Measurements from ENCODE around the gene KRTAP20-1. TPM values are rescaled to one million over a fixed set of nuclear protein-coding genes. Genes with fewer than 3 reads are reported as not detected.

The KRTAP20-1 gene
- total RNA-seq, 4 donors from 2014 or later, result not detected

DNA sequence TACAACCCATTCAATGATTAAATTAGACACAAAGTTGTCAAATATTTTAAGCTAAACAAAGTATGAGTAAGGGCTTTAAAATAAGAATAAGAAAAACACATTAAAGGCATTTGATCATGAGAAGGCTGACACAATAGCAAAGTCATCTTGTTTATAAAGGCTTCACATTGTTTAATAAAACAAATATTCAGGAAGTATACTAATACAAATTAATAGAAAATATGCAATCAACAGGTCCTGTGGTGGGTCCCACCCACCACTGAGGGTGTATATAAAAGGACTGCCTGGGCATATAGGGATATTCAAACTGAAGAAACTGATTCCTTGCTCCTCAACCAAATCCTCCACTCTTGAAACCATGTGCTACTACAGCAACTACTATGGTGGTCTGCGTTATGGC is 18.7 kb downstream of the KRTAP20-1 start, which contains the start of gene KRTAP20-2:
KRTAP20-2 (plus strand) TSS at position 301 of the 400 bp plus-strand sequence; CDS start at position 359, 58 bp downstream.
- H3K9me3 ChIP-seq, result no peaks in the 10 kb centered on the region
- no peaks in the 10 kb centered on the region for H3K27me3 ChIP-seq
- TF ChIP-seq POLR2AphosphoS5 (IDR thresholded peaks at IDR 0.05) (no peak), EP300 (IDR thresholded peaks at IDR 0.05) (no peak), POLR2A (IDR thresholded peaks at IDR 0.05; ENCODE audit: low read depth) (no peak)
- TF ChIP-seq, protein P1, sequence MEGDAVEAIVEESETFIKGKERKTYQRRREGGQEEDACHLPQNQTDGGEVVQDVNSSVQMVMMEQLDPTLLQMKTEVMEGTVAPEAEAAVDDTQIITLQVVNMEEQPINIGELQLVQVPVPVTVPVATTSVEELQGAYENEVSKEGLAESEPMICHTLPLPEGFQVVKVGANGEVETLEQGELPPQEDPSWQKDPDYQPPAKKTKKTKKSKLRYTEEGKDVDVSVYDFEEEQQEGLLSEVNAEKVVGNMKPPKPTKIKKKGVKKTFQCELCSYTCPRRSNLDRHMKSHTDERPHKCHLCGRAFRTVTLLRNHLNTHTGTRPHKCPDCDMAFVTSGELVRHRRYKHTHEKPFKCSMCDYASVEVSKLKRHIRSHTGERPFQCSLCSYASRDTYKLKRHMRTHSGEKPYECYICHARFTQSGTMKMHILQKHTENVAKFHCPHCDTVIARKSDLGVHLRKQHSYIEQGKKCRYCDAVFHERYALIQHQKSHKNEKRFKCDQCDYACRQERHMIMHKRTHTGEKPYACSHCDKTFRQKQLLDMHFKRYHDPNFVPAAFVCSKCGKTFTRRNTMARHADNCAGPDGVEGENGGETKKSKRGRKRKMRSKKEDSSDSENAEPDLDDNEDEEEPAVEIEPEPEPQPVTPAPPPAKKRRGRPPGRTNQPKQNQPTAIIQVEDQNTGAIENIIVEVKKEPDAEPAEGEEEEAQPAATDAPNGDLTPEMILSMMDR (IDR thresholded peaks at IDR 0.05), result no peak
- H3K36me3 ChIP-seq, result no peaks in the 10 kb centered on the region
- no peak within 1 kb of the TSS for H3K4me3 ChIP-seq
- no peak within 1 kb of the TSS for H3K27ac ChIP-seq (replicated peaks in 1 of 4)
- WGBS, result 100% methylated on average over 1 of the region's 1 CpG
- H3K4me1 ChIP-seq, result no peaks in the 10 kb centered on the region
- intact Hi-C loops (cut with DNase I), result no loop called here
- no peak for DNase-seq (ENCODE audit: extremely low spot score)

DNA sequence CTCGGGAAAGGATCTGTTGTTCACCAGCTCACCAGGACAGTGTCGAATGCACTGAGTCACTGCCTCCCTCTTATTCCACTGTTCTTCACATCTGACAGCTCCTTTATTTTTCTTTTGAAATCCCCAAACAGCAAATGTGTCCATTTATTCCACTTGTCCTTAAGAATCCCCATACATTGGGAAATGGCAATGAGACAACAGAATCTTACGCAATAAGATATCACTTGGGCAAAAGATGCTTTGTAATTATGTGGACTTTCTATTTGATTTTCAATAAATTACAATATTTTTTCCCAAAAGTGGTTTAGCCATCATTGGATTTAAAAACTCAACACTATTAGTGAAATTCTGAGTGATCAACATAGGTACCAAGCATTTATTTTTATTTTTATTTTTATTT is 22.5 kb downstream of the KRTAP20-1 start:
- no peaks in the 10 kb centered on the region for H3K27me3 ChIP-seq
- no peak overlapping the region for H3K27ac ChIP-seq (replicated peaks in 1 of 4)
- TF ChIP-seq, protein P1 (IDR thresholded peaks at IDR 0.05), result no peak
- TF ChIP-seq POLR2A (IDR thresholded peaks at IDR 0.05; ENCODE audit: low read depth), result no peak
- TF ChIP-seq POLR2AphosphoS5 (IDR thresholded peaks at IDR 0.05), result no peak
- TF ChIP-seq EP300 (IDR thresholded peaks at IDR 0.05), result no peak
- H3K4me3 ChIP-seq, result no peak overlapping the region
- H3K4me1 ChIP-seq, result no peaks in the 10 kb centered on the region
- intact Hi-C loops (cut with DNase I), result no loop called here
- H3K36me3 ChIP-seq, result no peaks in the 10 kb centered on the region
- no peak for DNase-seq (ENCODE audit: extremely low spot score)
- no peaks in the 10 kb centered on the region for H3K9me3 ChIP-seq
- WGBS, result 49% methylated on average over 3 of the region's 3 CpGs

DNA sequence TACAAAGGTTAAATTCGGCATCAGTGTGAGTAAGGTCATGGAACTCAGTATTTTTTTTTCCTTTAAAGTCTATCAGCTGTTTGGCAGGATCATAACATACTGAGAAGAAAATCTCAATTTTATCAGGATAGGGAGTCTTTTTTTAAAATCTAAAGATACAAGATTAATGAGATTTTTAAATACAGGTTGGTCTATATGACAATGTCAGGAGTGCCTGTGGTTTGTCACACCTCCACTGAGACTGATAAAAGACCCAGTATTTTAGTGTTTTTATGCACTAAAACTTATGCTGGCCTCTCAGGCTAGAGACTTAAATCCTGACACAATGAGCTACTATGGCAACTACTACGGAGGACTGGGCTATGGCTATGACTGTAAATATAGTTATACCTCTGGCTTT is 26.3 kb downstream of the KRTAP20-1 start, which contains the start of gene KRTAP20-3:
KRTAP20-3 (plus strand) TSS at position 301 of the 400 bp plus-strand sequence.
- Histone ChIP-seq H3K4me1 (no peaks in the 10 kb centered on the region), H3K9me3 (no peaks in the 10 kb centered on the region), H3K27me3 (no peaks in the 10 kb centered on the region), H3K4me3 (no peak within 1 kb of the TSS), H3K36me3 (no peaks in the 10 kb centered on the region), H3K27ac (replicated peaks in 1 of 4) (no peak within 1 kb of the TSS)
- no peak for DNase-seq (ENCODE audit: extremely low spot score)
- TF ChIP-seq POLR2A (IDR thresholded peaks at IDR 0.05; ENCODE audit: low read depth), result no peak
- TF ChIP-seq POLR2AphosphoS5 (IDR thresholded peaks at IDR 0.05), result no peak
- TF ChIP-seq, protein P1 (IDR thresholded peaks at IDR 0.05), result no peak
- no peak for TF ChIP-seq EP300 (IDR thresholded peaks at IDR 0.05)
- WGBS, result 92% methylated on average over 2 of the region's 2 CpGs
- intact Hi-C loops (cut with DNase I), result no loop called here

DNA sequence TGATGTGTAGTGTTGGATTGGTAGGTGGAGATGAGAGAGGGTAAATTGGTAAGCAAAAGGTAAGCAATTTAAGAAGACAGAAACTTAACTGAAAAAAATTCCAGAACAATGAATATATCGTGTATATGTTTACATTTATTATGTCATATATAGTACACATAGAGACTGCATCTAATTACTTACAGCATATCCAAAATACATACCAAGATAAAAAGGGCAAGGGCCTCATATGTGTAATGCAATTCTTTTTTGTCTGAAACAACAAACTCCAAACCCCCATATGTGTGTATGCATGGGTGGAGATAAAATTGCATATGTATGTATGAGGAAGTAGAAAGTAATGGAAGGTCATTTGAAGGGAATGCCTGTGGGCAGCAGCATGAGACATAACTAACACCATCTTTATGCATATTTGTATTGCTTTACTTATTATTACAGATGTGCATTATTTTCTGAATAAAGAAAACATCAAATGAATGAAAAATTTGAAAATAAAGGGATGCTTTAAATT is 30.7 kb downstream of the KRTAP20-1 start:
- no peaks in the 10 kb centered on the region for H3K9me3 ChIP-seq
- no peak overlapping the region for H3K27ac ChIP-seq (replicated peaks in 1 of 4)
- intact Hi-C loops (cut with DNase I), result no loop called here
- TF ChIP-seq EP300 (IDR thresholded peaks at IDR 0.05) (no peak), POLR2A (IDR thresholded peaks at IDR 0.05; ENCODE audit: low read depth) (no peak)
- no peaks in the 10 kb centered on the region for H3K36me3 ChIP-seq
- WGBS, result 74% methylated on average over 1 of the region's 1 CpG
- DNase-seq (ENCODE audit: extremely low spot score), result no peak
- H3K4me1 ChIP-seq, result no peaks in the 10 kb centered on the region
- H3K4me3 ChIP-seq, result no peak overlapping the region
- H3K27me3 ChIP-seq, result no peaks in the 10 kb centered on the region

DNA sequence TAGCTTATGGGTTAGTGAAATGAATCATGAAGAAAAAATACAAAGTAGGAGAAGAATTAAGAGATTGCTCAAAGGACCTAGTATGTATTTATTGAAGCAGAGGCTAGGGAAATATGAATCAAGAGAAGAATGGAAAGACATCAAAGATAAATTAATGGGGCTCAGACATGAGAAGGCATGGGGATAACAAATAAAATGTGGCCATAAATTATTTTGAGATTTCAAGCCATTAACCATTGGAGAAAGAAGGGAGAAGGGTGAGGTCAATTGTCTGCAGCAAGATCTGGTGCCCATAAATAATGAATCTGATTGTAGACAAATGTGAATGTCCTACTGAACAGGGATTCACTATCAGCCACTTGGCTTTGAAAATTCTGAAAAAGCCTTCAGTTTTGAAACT is 36.7 kb downstream of the KRTAP20-1 start:
- no peak overlapping the region for H3K27ac ChIP-seq (replicated peaks in 1 of 4)
- intact Hi-C loops (cut with DNase I), result no loop called here
- no peaks in the 10 kb centered on the region for H3K9me3 ChIP-seq
- no peaks in the 10 kb centered on the region for H3K4me1 ChIP-seq
- TF ChIP-seq POLR2A (IDR thresholded peaks at IDR 0.05; ENCODE audit: low read depth), result no peak
- no peak for TF ChIP-seq POLR2AphosphoS5 (IDR thresholded peaks at IDR 0.05)
- TF ChIP-seq, protein P1 (IDR thresholded peaks at IDR 0.05), result no peak
- no peak for TF ChIP-seq EP300 (IDR thresholded peaks at IDR 0.05)
- DNase-seq (ENCODE audit: extremely low spot score), result no peak
- no peaks in the 10 kb centered on the region for H3K27me3 ChIP-seq
- no peak overlapping the region for H3K4me3 ChIP-seq
- no peaks in the 10 kb centered on the region for H3K36me3 ChIP-seq

Small RNA genes lying within 50 kb of the gene (small RNA-seq; reads per million reads assigned to genes)
- gene KRTAP20-1, result 0 reads per million in 3 donors
- 0 reads per million in 3 donors for gene KRTAP20-3
- 0 reads per million in 3 donors for gene KRTAP20-4
- gene KRTAP22-1, result 0 reads per million in 3 donors
- 0 reads per million in 3 donors for gene KRTAP22-2

Other genes with a start within 250 kb of the KRTAP20-1 start
- gene KRTAP13-2, start 244.2 kb upstream of the KRTAP20-1 start, total RNA-seq, result not detected
- gene KRTAP13-1, start 220.4 kb upstream of the KRTAP20-1 start, total RNA-seq, result not detected
- not detected for gene KRTAP13-3, start 190.5 kb upstream of the KRTAP20-1 start, total RNA-seq
- gene KRTAP13-4, start 186.2 kb upstream of the KRTAP20-1 start, total RNA-seq, result not detected
- not detected for gene KRTAP15-1, start 176.2 kb upstream of the KRTAP20-1 start, total RNA-seq
- gene KRTAP19-1, start 136.1 kb upstream of the KRTAP20-1 start, total RNA-seq, result not detected
- not detected for gene KRTAP19-2, start 129.0 kb upstream of the KRTAP20-1 start, total RNA-seq
- not detected for gene KRTAP19-3, start 124.4 kb upstream of the KRTAP20-1 start, total RNA-seq
- not detected for gene KRTAP19-4, start 119.3 kb upstream of the KRTAP20-1 start, total RNA-seq
- not detected for gene KRTAP19-5, start 114.3 kb upstream of the KRTAP20-1 start, total RNA-seq
- gene KRTAP19-6, start 74.6 kb upstream of the KRTAP20-1 start, total RNA-seq, result not detected
- not detected for gene KRTAP19-7, start 55.1 kb upstream of the KRTAP20-1 start, total RNA-seq
- gene KRTAP22-2, start 26.0 kb upstream of the KRTAP20-1 start, total RNA-seq, result not detected
- not detected for gene KRTAP6-3, start 24.0 kb upstream of the KRTAP20-1 start, total RNA-seq
- not detected for gene KRTAP6-2, start 17.5 kb upstream of the KRTAP20-1 start, total RNA-seq
- gene KRTAP22-1, start 15.3 kb upstream of the KRTAP20-1 start, total RNA-seq, result not detected
- gene KRTAP6-1, start 2.5 kb upstream of the KRTAP20-1 start, total RNA-seq, result not detected
- not detected for gene KRTAP20-4, start 4.2 kb downstream of the KRTAP20-1 start, total RNA-seq
- not detected for gene KRTAP20-2, start 18.8 kb downstream of the KRTAP20-1 start, total RNA-seq
- gene KRTAP20-3, start 26.4 kb downstream of the KRTAP20-1 start, total RNA-seq, result not detected
- not detected for gene KRTAP21-3, start 102.4 kb downstream of the KRTAP20-1 start, total RNA-seq
- gene KRTAP21-2, start 130.8 kb downstream of the KRTAP20-1 start, total RNA-seq, result not detected
- not detected for gene KRTAP21-1, start 139.0 kb downstream of the KRTAP20-1 start, total RNA-seq
- not detected for gene KRTAP8-1, start 196.8 kb downstream of the KRTAP20-1 start, total RNA-seq
- gene KRTAP7-1, start 213.3 kb downstream of the KRTAP20-1 start, total RNA-seq, result not detected